HEK293 (cell line): Measurements from ENCODE around the gene MRTFB.
A peak's percentile ranks its signal among the peaks of the same experiment; 100 is the strongest.

Experiments
- CTCF ChIA-PET: fragments of 350-600 bp; formaldehyde crosslinking; extraction: SDS; loops from one replicate; lab custom pipeline; 2021; ENCODE audit warnings: antibody characterized with exemption; lab: Yijun Ruan, JAX
- POLR2A ChIA-PET: fragments of 300-600 bp; formaldehyde crosslinking; extraction: SDS; loops from one replicate; lab custom pipeline; 2020; ENCODE audit warnings: antibody characterized with exemption, inconsistent platforms; lab: Yijun Ruan, JAX
- H3K27ac ChIP-seq: fragments of 200-500 bp; sonication (Bioruptor generic); 2 replicates; pipeline ENCODE4 v1.5.1; 2014; ENCODE audit warnings: low read depth, low read length, control low read depth, inconsistent platforms; ENCODE audit errors: extremely low read depth
- H3K36me3 ChIP-seq, 2 experiments: fragments of 200-500 bp in 1 of 2; sonication (Bioruptor generic) in 1 of 2; 1 replicate in 1 of 2; 2 replicates in 1 of 2; pipeline ENCODE4 v1.5.1; 2014 to 2017; ENCODE audit warnings: inconsistent platforms in 2 of 2, low read length in 2 of 2; ENCODE audit not compliant: control insufficient read depth in 2 of 2, insufficient read depth in 1 of 2
- H3K4me1 ChIP-seq: fragments of 200-500 bp; sonication (Bioruptor generic); 2 replicates; pipeline ENCODE4 v1.5.1; 2014; ENCODE audit warnings: mild to moderate bottlenecking, low read length, inconsistent platforms; ENCODE audit not compliant: control insufficient read depth, insufficient read depth
- H3K4me3 ChIP-seq: 2 replicates; pipeline ENCODE4 v1.5.1; 2011; ENCODE audit warnings: low read depth, mild to moderate bottlenecking, control low read depth, low read length, moderate library complexity
- H3K9me3 ChIP-seq: fragments of 200-500 bp; sonication (Bioruptor generic); 2 replicates; pipeline ENCODE4 v1.5.1; 2014; ENCODE audit warnings: low read depth, low read length, inconsistent platforms; ENCODE audit not compliant: control insufficient read depth, insufficient read depth
- BCL11B ChIP-seq: fragments of 450-650 bp; formaldehyde crosslinking; IDR thresholded peaks from 2 replicates; pipeline ENCODE4 v1.5.1; 2016; ENCODE audit warnings: low read depth, missing biosample characterization, missing genetic modification characterization
- GFI1B ChIP-seq: fragments of 450-650 bp; formaldehyde crosslinking; IDR thresholded peaks from 2 replicates; pipeline ENCODE4 v1.5.1; 2016; ENCODE audit warnings: missing biosample characterization, missing genetic modification characterization
- GLIS2 ChIP-seq: fragments of 450-650 bp; formaldehyde crosslinking; IDR thresholded peaks from 2 replicates; pipeline ENCODE4 v1.5.1; 2016; ENCODE audit warnings: missing biosample characterization, missing genetic modification characterization
- KLF7 ChIP-seq: fragments of 450-650 bp; formaldehyde crosslinking; IDR thresholded peaks from 2 replicates; pipeline ENCODE4 v1.5.1; 2016; ENCODE audit warnings: missing biosample characterization, missing genetic modification characterization, borderline replicate concordance
- REST ChIP-seq: fragments of 450-650 bp; formaldehyde crosslinking; IDR thresholded peaks from 2 replicates; pipeline ENCODE4 v1.5.1; 2016; ENCODE audit warnings: missing biosample characterization, missing genetic modification characterization
- TRIM28 ChIP-seq: IDR thresholded peaks from 2 replicates; pipeline ENCODE4 v1.6.1; 2011; ENCODE audit warnings: low read length, control low read depth, borderline replicate concordance
- ZBTB21 ChIP-seq: fragments of 450-650 bp; formaldehyde crosslinking; IDR thresholded peaks from 2 replicates; pipeline ENCODE4 v1.5.1; 2017; ENCODE audit warnings: missing biosample characterization, missing genetic modification characterization
- ZBTB48 ChIP-seq: fragments of 450-650 bp; formaldehyde crosslinking; IDR thresholded peaks from 2 replicates; pipeline ENCODE4 v1.5.1; 2016; ENCODE audit warnings: missing biosample characterization, missing genetic modification characterization
- ZBTB8A ChIP-seq: fragments of 450-650 bp; formaldehyde crosslinking; IDR thresholded peaks from 2 replicates; pipeline ENCODE4 v1.5.1; 2016; ENCODE audit warnings: missing biosample characterization, missing genetic modification characterization
- ZFP37 ChIP-seq: fragments of 450-650 bp; formaldehyde crosslinking; IDR thresholded peaks from 2 replicates; pipeline ENCODE4 v1.5.1; 2016; ENCODE audit warnings: missing biosample characterization, missing genetic modification characterization
- ZNF175 ChIP-seq: fragments of 450-650 bp; formaldehyde crosslinking; IDR thresholded peaks from 2 replicates; pipeline ENCODE4 v1.5.1; 2016; ENCODE audit warnings: missing biosample characterization, missing genetic modification characterization
- ZNF2 ChIP-seq: fragments of 450-650 bp; formaldehyde crosslinking; IDR thresholded peaks from 2 replicates; pipeline ENCODE4 v1.5.1; 2016; ENCODE audit warnings: missing biosample characterization, missing genetic modification characterization
- ZNF488 ChIP-seq: fragments of 450-650 bp; formaldehyde crosslinking; IDR thresholded peaks from 2 replicates; pipeline ENCODE4 v1.5.1; 2016; ENCODE audit warnings: missing biosample characterization, missing genetic modification characterization
- ZNF558 ChIP-seq: fragments of 450-650 bp; formaldehyde crosslinking; IDR thresholded peaks from 2 replicates; pipeline ENCODE4 v1.5.1; 2016; ENCODE audit warnings: missing biosample characterization, missing genetic modification characterization
- ZNF658 ChIP-seq: fragments of 450-650 bp; formaldehyde crosslinking; IDR thresholded peaks from 2 replicates; pipeline ENCODE4; 2016; ENCODE audit warnings: missing biosample characterization, missing genetic modification characterization
- ZNF707 ChIP-seq: fragments of 450-650 bp; formaldehyde crosslinking; IDR thresholded peaks from 2 replicates; pipeline ENCODE4 v1.5.1; 2016; ENCODE audit warnings: missing biosample characterization, missing genetic modification characterization
- ZNF768 ChIP-seq: fragments of 450-650 bp; formaldehyde crosslinking; IDR thresholded peaks from 2 replicates; pipeline ENCODE4 v1.5.1; 2018; ENCODE audit warnings: missing biosample characterization, mild to moderate bottlenecking, missing genetic modification characterization
- ZSCAN16 ChIP-seq: fragments of 450-650 bp; formaldehyde crosslinking; IDR thresholded peaks from 2 replicates; pipeline ENCODE4 v1.5.1; 2016; ENCODE audit warnings: missing biosample characterization, missing genetic modification characterization
- ZSCAN30 ChIP-seq: fragments of 450-650 bp; IDR thresholded peaks from 2 replicates; pipeline ENCODE4 v1.5.1; 2018; ENCODE audit warnings: missing biosample characterization, mild to moderate bottlenecking, missing genetic modification characterization, moderate library complexity
- TF ChIP-seq, protein P1 (sequence below): fragments of 450-650 bp; formaldehyde crosslinking; conservative IDR thresholded peaks from 2 replicates; pipeline ENCODE4 v1.5.1; 2016; ENCODE audit warnings: low read depth, missing biosample characterization, missing genetic modification characterization
- TF ChIP-seq, protein P2 (sequence below): sonication (generic); formaldehyde crosslinking; IDR thresholded peaks from 2 replicates; pipeline ENCODE4 v1.8.1; 2022; ENCODE audit warnings: mild to moderate bottlenecking, moderate library complexity, missing genetic modification reagents

MRTFB gene

GRCh38 chr16:14215941-14216340 is 144.8 kb downstream of the MRTFB start (continued):
- no peak for TF ChIP-seq REST (tag by site-specific recombination)

DNA sequence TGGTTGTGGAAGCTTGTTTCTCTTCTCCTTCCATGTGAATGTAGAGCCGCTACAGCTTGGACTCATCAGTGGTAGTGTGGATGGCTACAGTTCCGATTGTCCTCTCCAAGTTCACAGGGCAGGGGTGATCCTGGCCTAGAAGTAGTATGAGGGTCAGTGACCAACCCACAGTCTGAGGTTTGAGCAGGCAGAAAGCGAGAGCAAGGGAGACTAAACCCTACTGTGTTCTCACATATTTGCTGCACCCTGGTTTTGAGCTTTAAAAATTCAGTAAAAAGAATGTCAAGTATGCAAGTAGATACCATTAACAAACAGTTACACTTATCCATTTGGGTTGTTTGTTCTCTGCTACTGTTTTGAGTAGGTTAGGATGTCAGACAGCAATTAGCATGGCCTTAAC is 148.9 kb downstream of the MRTFB start:
- H3K27ac ChIP-seq = no peak overlapping the region
- TF ChIP-seq, protein P1, sequence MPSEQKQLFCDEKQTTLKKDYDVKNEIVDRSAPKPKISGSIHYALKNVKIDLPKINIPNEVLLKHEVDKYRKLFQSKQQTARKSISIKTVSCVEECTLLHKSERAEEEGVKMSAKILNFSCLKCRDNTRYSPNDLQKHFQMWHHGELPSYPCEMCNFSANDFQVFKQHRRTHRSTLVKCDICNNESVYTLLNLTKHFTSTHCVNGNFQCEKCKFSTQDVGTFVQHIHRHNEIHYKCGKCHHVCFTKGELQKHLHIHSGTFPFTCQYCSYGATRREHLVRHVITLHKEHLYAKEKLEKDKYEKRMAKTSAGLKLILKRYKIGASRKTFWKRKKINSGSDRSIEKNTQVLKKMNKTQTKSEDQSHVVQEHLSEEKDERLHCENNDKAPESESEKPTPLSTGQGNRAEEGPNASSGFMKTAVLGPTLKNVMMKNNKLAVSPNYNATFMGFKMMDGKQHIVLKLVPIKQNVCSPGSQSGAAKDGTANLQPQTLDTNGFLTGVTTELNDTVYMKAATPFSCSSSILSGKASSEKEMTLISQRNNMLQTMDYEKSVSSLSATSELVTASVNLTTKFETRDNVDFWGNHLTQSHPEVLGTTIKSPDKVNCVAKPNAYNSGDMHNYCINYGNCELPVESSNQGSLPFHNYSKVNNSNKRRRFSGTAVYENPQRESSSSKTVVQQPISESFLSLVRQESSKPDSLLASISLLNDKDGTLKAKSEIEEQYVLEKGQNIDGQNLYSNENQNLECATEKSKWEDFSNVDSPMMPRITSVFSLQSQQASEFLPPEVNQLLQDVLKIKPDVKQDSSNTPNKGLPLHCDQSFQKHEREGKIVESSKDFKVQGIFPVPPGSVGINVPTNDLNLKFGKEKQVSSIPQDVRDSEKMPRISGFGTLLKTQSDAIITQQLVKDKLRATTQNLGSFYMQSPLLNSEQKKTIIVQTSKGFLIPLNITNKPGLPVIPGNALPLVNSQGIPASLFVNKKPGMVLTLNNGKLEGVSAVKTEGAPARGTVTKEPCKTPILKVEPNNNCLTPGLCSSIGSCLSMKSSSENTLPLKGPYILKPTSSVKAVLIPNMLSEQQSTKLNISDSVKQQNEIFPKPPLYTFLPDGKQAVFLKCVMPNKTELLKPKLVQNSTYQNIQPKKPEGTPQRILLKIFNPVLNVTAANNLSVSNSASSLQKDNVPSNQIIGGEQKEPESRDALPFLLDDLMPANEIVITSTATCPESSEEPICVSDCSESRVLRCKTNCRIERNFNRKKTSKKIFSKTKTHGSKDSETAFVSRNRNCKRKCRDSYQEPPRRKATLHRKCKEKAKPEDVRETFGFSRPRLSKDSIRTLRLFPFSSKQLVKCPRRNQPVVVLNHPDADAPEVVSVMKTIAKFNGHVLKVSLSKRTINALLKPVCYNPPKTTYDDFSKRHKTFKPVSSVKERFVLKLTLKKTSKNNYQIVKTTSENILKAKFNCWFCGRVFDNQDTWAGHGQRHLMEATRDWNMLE (tag by site-specific recombination) = no peak
- no peak for TF ChIP-seq ZNF2 (tag by site-specific recombination)
- POLR2A ChIA-PET = no interaction called here
- no peaks in the 10 kb centered on the region for H3K4me1 ChIP-seq
- peaks cover 9 to 48% of the 10 kb centered on the region in 2 experiments; a peak in 2 of 3 replicates for H3K36me3 ChIP-seq
- H3K9me3 ChIP-seq = no peaks in the 10 kb centered on the region
- no peak overlapping the region for H3K4me3 ChIP-seq
- CTCF ChIA-PET = interaction anchor here (0.6 to 0.8 kb wide), 2 partner anchors 30 to 252 kb away, joined by 4 to 7 read pairs; no protein-coding TSS in a partner anchor

- no peaks in the 10 kb centered on the region for H3K4me1 ChIP-seq
- POLR2A ChIA-PET = no interaction called here
- no peak overlapping the region for H3K27ac ChIP-seq
- no peaks in the 10 kb centered on the region for H3K9me3 ChIP-seq
- CTCF ChIA-PET = no interaction called here
- H3K4me3 ChIP-seq = no peak overlapping the region
- TF ChIP-seq, protein P2, sequence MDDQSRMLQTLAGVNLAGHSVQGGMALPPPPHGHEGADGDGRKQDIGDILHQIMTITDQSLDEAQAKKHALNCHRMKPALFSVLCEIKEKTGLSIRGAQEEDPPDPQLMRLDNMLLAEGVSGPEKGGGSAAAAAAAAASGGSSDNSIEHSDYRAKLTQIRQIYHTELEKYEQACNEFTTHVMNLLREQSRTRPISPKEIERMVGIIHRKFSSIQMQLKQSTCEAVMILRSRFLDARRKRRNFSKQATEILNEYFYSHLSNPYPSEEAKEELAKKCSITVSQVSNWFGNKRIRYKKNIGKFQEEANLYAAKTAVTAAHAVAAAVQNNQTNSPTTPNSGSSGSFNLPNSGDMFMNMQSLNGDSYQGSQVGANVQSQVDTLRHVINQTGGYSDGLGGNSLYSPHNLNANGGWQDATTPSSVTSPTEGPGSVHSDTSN = no peak
- no peak for TF ChIP-seq ZSCAN16 (tag by site-specific recombination)
- TF ChIP-seq ZBTB48 (tag by site-specific recombination) = no peak
- no peak for TF ChIP-seq ZBTB21
- TF ChIP-seq ZNF558 (tag by site-specific recombination) = peak; percentile 96
- peaks cover 9 to 40% of the 10 kb centered on the region in 2 experiments; a peak in 2 of 3 replicates for H3K36me3 ChIP-seq
Observed at GRCh38 chr16:14223632-14224031, 152.5 kb downstream of the MRTFB start.

GRCh38 chr16:14225457-14225856 is 154.3 kb downstream of the MRTFB start:
- POLR2A ChIA-PET = no interaction called here
- CTCF ChIA-PET = no interaction called here
- peaks cover 9 to 27% of the 10 kb centered on the region in 2 experiments; a peak in 2 of 3 replicates for H3K36me3 ChIP-seq
- TF ChIP-seq ZFP37 (tag by site-specific recombination) = no peak
- TF ChIP-seq GLIS2 = no peak
- TF ChIP-seq GFI1B (tag by site-specific recombination) = no peak
- TF ChIP-seq ZNF768 (tag by site-specific recombination) = no peak
- no peak for TF ChIP-seq ZNF175 (tag by site-specific recombination)
- no peak for TF ChIP-seq ZBTB8A
- no peak for TF ChIP-seq ZNF658 (tag by site-specific recombination)
- TF ChIP-seq TRIM28 = no peak
- no peak for TF ChIP-seq ZNF488
- TF ChIP-seq ZSCAN16 (tag by site-specific recombination) = no peak
- TF ChIP-seq ZSCAN30 = no peak
- no peak for TF ChIP-seq ZNF707 (tag by site-specific recombination)
- TF ChIP-seq BCL11B (tag by site-specific recombination) = no peak
- no peak for TF ChIP-seq KLF7 (tag by site-specific recombination)

More at GRCh38 chr16:14225457-14225856, 154.3 kb downstream of the MRTFB start:
- H3K27ac ChIP-seq = no peak overlapping the region
- no peak overlapping the region for H3K4me3 ChIP-seq
- no peaks in the 10 kb centered on the region for H3K9me3 ChIP-seq
- H3K4me1 ChIP-seq = no peaks in the 10 kb centered on the region
